ENCODE measurements around the gene SHROOM2. TPM values are rescaled to one million over a fixed set of nuclear protein-coding genes. Genes with fewer than 3 reads are reported as not detected.
"Not testable (repeated sequence)": the region's sequence is repeated elsewhere in the genome, so short reads cannot be mapped to it uniquely, and the experiment has no call there.

The SHROOM2 gene
- total RNA-seq, 1 experiment from 2014 or later: 5.3 TPM

DNA sequence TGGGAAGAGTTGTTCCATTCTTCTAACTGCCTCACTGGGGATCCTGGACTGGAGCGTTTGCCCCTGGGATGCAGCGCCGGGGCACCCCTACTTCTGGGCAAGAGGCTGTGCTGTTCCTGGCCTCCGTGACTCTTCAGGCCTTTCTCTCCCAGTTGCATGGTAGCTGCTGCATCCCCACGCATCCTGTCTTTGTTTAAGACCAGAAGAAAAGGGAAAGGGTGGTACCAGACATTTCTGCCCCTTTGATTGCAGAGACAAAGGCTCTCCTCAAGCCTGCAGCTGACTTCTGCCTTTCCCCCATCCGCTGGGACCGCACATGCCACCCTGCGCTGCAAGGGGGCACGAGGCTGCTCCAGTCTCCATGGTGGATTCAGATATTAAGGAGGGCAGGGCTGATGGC is 70.4 kb downstream of the SHROOM2 start:
- Histone ChIP-seq H3K4me1 (ENCODE audit: control insufficient read depth in 1 of 2, insufficient read depth in 2 of 2, low read length in 2 of 2) (no peaks in the 10 kb centered on the region; a peak in 1 of 4 replicates), H3K27ac (ENCODE audit: low read depth, low read length) (no peak overlapping the region), H3K9me3 (ENCODE audit: control insufficient read depth in 1 of 2, insufficient read depth in 1 of 2, low read depth in 1 of 2, low read length in 2 of 2) (no peaks in the 10 kb centered on the region), H3K4me3 (replicated peaks in 1 of 2; ENCODE audit: low read depth in 1 of 2, low read length in 2 of 2) (no peak overlapping the region), H3K79me2 (ENCODE audit: insufficient read depth, low read length) (no peaks in the 10 kb centered on the region), H3K9ac (ENCODE audit: low read length) (no peak overlapping the region), H3K36me3 (ENCODE audit: control insufficient read depth in 1 of 2, insufficient read depth in 2 of 2, low read length in 2 of 2) (no peaks in the 10 kb centered on the region), H3K27me3 (ENCODE audit: insufficient read depth, low read length) (no peaks in the 10 kb centered on the region), H3K4me2 (ENCODE audit: low read length) (no peak overlapping the region), H2AFZ (ENCODE audit: low read depth, low read length, poor library complexity, severe bottlenecking) (no peak overlapping the region), H4K20me1 (ENCODE audit: insufficient read depth) (no peaks in the 10 kb centered on the region), H3K9me2 (ENCODE audit: insufficient read depth) (no peaks in the 10 kb centered on the region)
- ChIA-PET RAD21 (ENCODE audit: low non-redundant PET in 1 of 2, low total read pairs in 2 of 2, uncharacterized antibody in 2 of 2, unreplicated experiment in 2 of 2) (no interaction called here), POLR2A (no interaction called here), CTCF (no interaction called here)
- BruUV-seq (replicated peaks): no TSS peak
- DNase-seq (ENCODE audit: low read depth, low spot score) (no peak), ATAC-seq (no peak)
- TF ChIP-seq ZNF274 (IDR thresholded peaks at IDR 0.05; ENCODE audit: low read depth, low read length) (no peak), CEBPB (IDR thresholded peaks at IDR 0.05; ENCODE audit: low read depth) (no peak), SIN3A (IDR thresholded peaks at IDR 0.05; ENCODE audit: low read depth) (no peak)
- TF ChIP-seq, protein P1, sequence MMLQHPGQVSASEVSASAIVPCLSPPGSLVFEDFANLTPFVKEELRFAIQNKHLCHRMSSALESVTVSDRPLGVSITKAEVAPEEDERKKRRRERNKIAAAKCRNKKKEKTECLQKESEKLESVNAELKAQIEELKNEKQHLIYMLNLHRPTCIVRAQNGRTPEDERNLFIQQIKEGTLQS (IDR thresholded peaks at IDR 0.05): no peak
- intact Hi-C loops (cut with micrococcal nuclease): no loop called here

DNA sequence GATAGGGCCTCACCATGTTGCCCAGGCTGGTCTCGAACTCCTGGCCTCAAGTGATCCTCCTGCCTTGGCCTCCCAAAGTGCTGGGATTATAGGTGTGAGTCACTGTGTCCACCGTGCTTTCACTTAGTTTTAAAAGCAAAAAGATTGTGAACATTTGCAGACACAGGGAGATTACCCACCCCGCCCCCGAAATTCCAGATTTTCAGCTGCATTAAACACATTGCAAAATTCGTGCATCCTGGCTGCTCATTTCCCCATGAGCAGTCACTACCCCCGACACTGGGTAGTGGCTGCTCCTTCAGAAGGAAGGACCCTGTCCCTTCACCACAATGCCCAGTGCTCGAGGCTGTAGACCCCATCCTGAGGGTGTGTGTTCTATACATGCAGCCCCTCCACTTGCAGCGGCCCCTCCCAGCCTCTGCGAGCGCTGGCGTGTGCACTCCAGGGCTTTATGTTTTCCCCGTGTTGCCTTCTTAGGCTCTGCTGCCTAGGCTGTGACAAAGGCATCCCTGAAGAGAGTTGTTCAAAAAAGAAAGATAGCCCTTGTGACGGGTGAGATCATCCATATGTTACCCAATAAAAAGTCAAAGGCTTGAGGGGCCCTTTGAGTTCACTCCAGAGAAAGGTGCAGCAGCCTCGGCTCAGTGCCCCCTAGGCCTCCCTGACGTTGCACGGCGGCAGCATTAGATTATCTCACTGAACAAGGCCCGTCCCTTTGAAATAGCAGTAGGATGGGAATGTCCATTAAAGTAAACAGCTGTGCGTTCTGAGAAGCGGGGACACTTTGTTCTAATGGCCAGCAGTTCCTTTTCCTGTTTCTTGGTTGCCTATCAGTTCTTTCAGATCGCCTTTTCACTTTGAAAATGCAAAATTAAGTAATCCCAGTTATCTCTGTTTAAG is 71.6 kb downstream of the SHROOM2 start:
- H3K4me2 ChIP-seq (ENCODE audit: low read length): no peak overlapping the region
- ChIA-PET CTCF (no interaction called here), RAD21 (ENCODE audit: low non-redundant PET in 1 of 2, low total read pairs in 2 of 2, uncharacterized antibody in 2 of 2, unreplicated experiment in 2 of 2) (no interaction called here), POLR2A (no interaction called here)
- no peak overlapping the region for H3K9ac ChIP-seq (ENCODE audit: low read length)
- no peaks in the 10 kb centered on the region; a peak in 1 of 4 replicates for H3K4me1 ChIP-seq (ENCODE audit: control insufficient read depth in 1 of 2, insufficient read depth in 2 of 2, low read length in 2 of 2)
- no TSS peak for BruUV-seq (replicated peaks)
- no peaks in the 10 kb centered on the region for H3K9me2 ChIP-seq (ENCODE audit: insufficient read depth)
- H3K9me3 ChIP-seq (ENCODE audit: control insufficient read depth in 1 of 2, insufficient read depth in 1 of 2, low read depth in 1 of 2, low read length in 2 of 2): no peaks in the 10 kb centered on the region
- no peaks in the 10 kb centered on the region for H4K20me1 ChIP-seq (ENCODE audit: insufficient read depth)
- H2AFZ ChIP-seq (ENCODE audit: low read depth, low read length, poor library complexity, severe bottlenecking): no peak overlapping the region
- H3K4me3 ChIP-seq (replicated peaks in 1 of 2; ENCODE audit: low read depth in 1 of 2, low read length in 2 of 2): no peak overlapping the region
- H3K27ac ChIP-seq (ENCODE audit: low read depth, low read length): no peak overlapping the region
- TF ChIP-seq CBX3 (IDR thresholded peaks at IDR 0.05; ENCODE audit: low read depth): no peak
- TF ChIP-seq YY1 (IDR thresholded peaks at IDR 0.05; ENCODE audit: extremely low read depth, insufficient replicate concordance, low read depth, low read length): no peak
- no peaks in the 10 kb centered on the region for H3K79me2 ChIP-seq (ENCODE audit: insufficient read depth, low read length)
- ATAC-seq (no peak), DNase-seq (ENCODE audit: low read depth, low spot score) (no peak)
- H3K36me3 ChIP-seq (ENCODE audit: control insufficient read depth in 1 of 2, insufficient read depth in 2 of 2, low read length in 2 of 2): no peaks in the 10 kb centered on the region
- no peaks in the 10 kb centered on the region for H3K27me3 ChIP-seq (ENCODE audit: insufficient read depth, low read length)
- intact Hi-C loops (cut with micrococcal nuclease): no loop called here

DNA sequence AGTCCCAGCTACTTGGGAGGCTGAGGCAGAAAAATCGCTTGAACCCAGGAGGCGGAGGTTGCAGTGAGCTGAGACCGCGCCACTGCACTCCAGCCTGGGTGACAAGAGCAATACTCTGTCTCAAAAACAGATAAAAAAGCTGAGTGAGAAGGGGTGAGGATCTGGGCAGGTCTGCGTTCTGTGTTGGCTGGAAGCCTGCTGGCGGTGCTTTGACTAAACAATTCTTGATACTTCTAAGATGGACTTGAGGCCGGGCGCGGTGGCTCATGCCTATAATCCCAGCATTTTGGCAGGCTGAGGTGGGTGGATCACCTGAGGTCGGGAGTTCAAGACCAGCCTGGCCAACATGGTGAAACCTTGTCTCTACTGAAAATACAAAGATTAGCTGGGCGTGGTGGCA is 72.5 kb downstream of the SHROOM2 start:
- RAD21 ChIA-PET (ENCODE audit: low non-redundant PET in 1 of 2, low total read pairs in 2 of 2, uncharacterized antibody in 2 of 2, unreplicated experiment in 2 of 2); H3K4me2 ChIP-seq (ENCODE audit: low read length); H2AFZ ChIP-seq (ENCODE audit: low read depth, low read length, poor library complexity, severe bottlenecking); H3K9me3 ChIP-seq (ENCODE audit: control insufficient read depth in 1 of 2, insufficient read depth in 1 of 2, low read depth in 1 of 2, low read length in 2 of 2); H4K20me1 ChIP-seq (ENCODE audit: insufficient read depth); H3K4me3 ChIP-seq (replicated peaks in 1 of 2; ENCODE audit: low read depth in 1 of 2, low read length in 2 of 2); H3K27me3 ChIP-seq (ENCODE audit: insufficient read depth, low read length); H3K4me1 ChIP-seq (ENCODE audit: control insufficient read depth in 1 of 2, insufficient read depth in 2 of 2, low read length in 2 of 2); ATAC-seq; H3K79me2 ChIP-seq (ENCODE audit: insufficient read depth, low read length); H3K9me2 ChIP-seq (ENCODE audit: insufficient read depth); H3K36me3 ChIP-seq (ENCODE audit: control insufficient read depth in 1 of 2, insufficient read depth in 2 of 2, low read length in 2 of 2); BruUV-seq (replicated peaks); H3K27ac ChIP-seq (ENCODE audit: low read depth, low read length); intact Hi-C loops (cut with micrococcal nuclease); H3K9ac ChIP-seq (ENCODE audit: low read length); DNase-seq (ENCODE audit: low read depth, low spot score); POLR2A ChIA-PET; CTCF ChIA-PET: not testable (repeated sequence)

Data from HCT116 (cell line).